Activated CD8-positive, alpha-beta T cell treated with anti-CD3 and anti-CD28 coated beads for 36 hours (primary cell): Measurements from ENCODE around the gene TAF7L. TPM values are rescaled to one million over a fixed set of nuclear protein-coding genes. Genes with fewer than 3 reads are reported as not detected.
A peak's percentile ranks its signal among the peaks of the same experiment; 100 is the strongest.

ENCODE experiments used
- ATAC-seq: fragments of 200-7000 bp; cut with Tn5 transposase; one replicate; pipeline ENCODE4 v1.10.0; 2021; ENCODE audit warnings: mild to moderate bottlenecking, moderate library complexity
- CTCF ChIA-PET: fragments of 350-600 bp; sonication (Branson Sonifier 250); formaldehyde crosslinking; loops from one replicate; lab custom pipeline; 2021; ENCODE audit warnings: antibody characterized with exemption; lab: Charles Lee
- POLR2A ChIA-PET: fragments of 350-600 bp; sonication (Branson Sonifier 250); formaldehyde crosslinking; loops from one replicate; lab custom pipeline; 2021; ENCODE audit warnings: antibody characterized with exemption; lab: Charles Lee
- DNase-seq: peaks from one replicate; pipeline ENCODE4 v3.0.0-alpha.2; 2020
- H3K27ac Mint-ChIP-seq: one replicate; pipeline ENCODE4 v1.8.0; 2021; ENCODE audit warnings: mild to moderate bottlenecking, mixed read lengths
- H3K27me3 Mint-ChIP-seq: one replicate; pipeline ENCODE4 v1.8.0; 2021; ENCODE audit warnings: mixed read lengths
- H3K36me3 Mint-ChIP-seq: one replicate; pipeline ENCODE4 v1.8.0; 2021; ENCODE audit warnings: low read depth, mixed read lengths
- H3K4me1 Mint-ChIP-seq: one replicate; pipeline ENCODE4 v1.8.0; 2021; ENCODE audit warnings: low read depth, mixed read lengths
- H3K4me3 Mint-ChIP-seq: one replicate; pipeline ENCODE4 v1.8.0; 2021; ENCODE audit warnings: mild to moderate bottlenecking, moderate library complexity, mixed read lengths
- H3K9me3 Mint-ChIP-seq: one replicate; pipeline ENCODE4 v1.8.0; 2021; ENCODE audit warnings: mixed read lengths
- CTCF ChIP-seq: fragments of 200-600 bp; IDR thresholded peaks from one replicate; pipeline ENCODE4 v1.8.0; 2022; ENCODE audit warnings: antibody characterized with exemption, mild to moderate bottlenecking
- intact Hi-C: fragments of 100-400 bp; cut with micrococcal nuclease; formaldehyde crosslinking; loops from one replicate; pipeline ENCODE4 v1.10.0; 2022
- total RNA-seq, 2 experiments: library from RNA; stranded (reverse); gene quantifications; one replicate each; pipeline ENCODE4 v1.2.3, GENCODE V29; 2021

TAF7L gene
- total RNA-seq, 2 experiments from 2014 or later: not detected

GRCh38 chrX:101262590-101262989 lies 28.5 kb downstream of the TAF7L start:
- Mint-ChIP-seq H3K27ac (no peak overlapping the region), H3K9me3 (no peaks in the 10 kb centered on the region), H3K36me3 (no peaks in the 10 kb centered on the region), H3K27me3 (no peaks in the 10 kb centered on the region), H3K4me1 (peaks cover 10% of the 10 kb centered on the region), H3K4me3 (no peak overlapping the region)
- ATAC-seq (no peak), DNase-seq (no peak)
- POLR2A ChIA-PET: no interaction called here
- intact Hi-C loops: no loop called here
- CTCF ChIA-PET: no interaction called here
- no peak for TF ChIP-seq CTCF

GRCh38 chrX:101260435-101260834 lies 30.7 kb downstream of the TAF7L start:
- ATAC-seq (no peak), DNase-seq (no peak)
- no peak overlapping the region for H3K27ac Mint-ChIP-seq
- no peak for TF ChIP-seq CTCF
- ChIA-PET CTCF (no interaction called here), POLR2A (no interaction called here)
- intact Hi-C loops: no loop called here
- peaks cover 12% of the 10 kb centered on the region for H3K4me1 Mint-ChIP-seq
- H3K27me3 Mint-ChIP-seq: no peaks in the 10 kb centered on the region
- no peaks in the 10 kb centered on the region for H3K36me3 Mint-ChIP-seq
- no peaks in the 10 kb centered on the region for H3K9me3 Mint-ChIP-seq
- H3K4me3 Mint-ChIP-seq: no peak overlapping the region

GRCh38 chrX:101258259-101258581 lies 32.9 kb downstream of the TAF7L start:
- ChIA-PET CTCF (no interaction called here), POLR2A (no interaction called here)
- Mint-ChIP-seq H3K27me3 (no peaks in the 10 kb centered on the region), H3K27ac (no peak overlapping the region), H3K9me3 (no peaks in the 10 kb centered on the region), H3K4me1 (peaks cover 12% of the 10 kb centered on the region), H3K36me3 (no peaks in the 10 kb centered on the region), H3K4me3 (no peak overlapping the region)
- intact Hi-C loops: no loop called here
- no peak for ATAC-seq
- DNase-seq: no peak
- TF ChIP-seq CTCF: no peak

GRCh38 chrX:101257448-101258258 lies 33.5 kb downstream of the TAF7L start:
- ChIA-PET CTCF (no interaction called here), POLR2A (no interaction called here)
- TF ChIP-seq CTCF: no peak
- Mint-ChIP-seq H3K36me3 (no peaks in the 10 kb centered on the region), H3K4me1 (peaks cover 12% of the 10 kb centered on the region), H3K27ac (no peak overlapping the region), H3K27me3 (no peaks in the 10 kb centered on the region), H3K4me3 (no peak overlapping the region), H3K9me3 (no peaks in the 10 kb centered on the region)
- ATAC-seq (peak; percentile 49), DNase-seq (no peak)
- intact Hi-C loops: no loop called here

GRCh38 chrX:101252634-101253033 lies 38.5 kb downstream of the TAF7L start:
- Mint-ChIP-seq H3K27ac (no peak overlapping the region), H3K9me3 (no peaks in the 10 kb centered on the region), H3K4me1 (peaks cover 3% of the 10 kb centered on the region), H3K27me3 (no peaks in the 10 kb centered on the region), H3K4me3 (no peak overlapping the region), H3K36me3 (no peaks in the 10 kb centered on the region)
- DNase-seq (no peak), ATAC-seq (no peak)
- intact Hi-C loops: no loop called here
- ChIA-PET CTCF (no interaction called here), POLR2A (no interaction called here)
- TF ChIP-seq CTCF: no peak
